Measurements from ENCODE around the gene RIPOR1.
"Not testable (repeated sequence)": the region's sequence is repeated elsewhere in the genome, so short reads cannot be mapped to it uniquely, and the experiment has no call there.

Gene RIPOR1

GRCh38 chr16:67516296-67517154 is 12.1 kb upstream of the RIPOR1 start:
- no peak for DNase-seq

GRCh38 chr16:67517155-67517445 is 11.5 kb upstream of the RIPOR1 start:
- no peak for DNase-seq

GRCh38 chr16:67517661-67518423 is 10.8 kb upstream of the RIPOR1 start:
- DNase-seq: no peak

DNA sequence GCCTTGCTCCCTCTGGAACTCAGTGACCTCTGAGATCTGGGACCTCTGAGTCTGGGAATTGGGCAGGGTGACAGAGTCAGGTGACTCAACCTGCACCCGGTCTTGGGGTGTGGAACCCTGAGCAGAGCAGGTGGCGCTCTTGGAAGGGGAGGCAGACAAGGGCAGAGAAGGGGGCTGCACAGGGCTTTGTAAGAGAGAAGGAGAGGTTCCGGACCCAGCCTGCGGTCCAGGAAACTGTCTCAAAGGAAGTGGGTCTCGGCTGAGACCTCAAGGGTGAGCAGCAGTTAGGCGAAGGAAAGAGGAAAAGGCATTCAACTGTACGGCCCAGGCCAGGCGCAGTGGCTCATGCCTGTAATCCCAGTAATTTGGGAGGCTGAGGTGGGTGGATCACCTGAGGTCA is 10.0 kb upstream of the RIPOR1 start:
- no peak for DNase-seq

- DNase-seq: no peak
Measured at GRCh38 chr16:67519242-67519641, 9.4 kb upstream of the RIPOR1 start.

DNA sequence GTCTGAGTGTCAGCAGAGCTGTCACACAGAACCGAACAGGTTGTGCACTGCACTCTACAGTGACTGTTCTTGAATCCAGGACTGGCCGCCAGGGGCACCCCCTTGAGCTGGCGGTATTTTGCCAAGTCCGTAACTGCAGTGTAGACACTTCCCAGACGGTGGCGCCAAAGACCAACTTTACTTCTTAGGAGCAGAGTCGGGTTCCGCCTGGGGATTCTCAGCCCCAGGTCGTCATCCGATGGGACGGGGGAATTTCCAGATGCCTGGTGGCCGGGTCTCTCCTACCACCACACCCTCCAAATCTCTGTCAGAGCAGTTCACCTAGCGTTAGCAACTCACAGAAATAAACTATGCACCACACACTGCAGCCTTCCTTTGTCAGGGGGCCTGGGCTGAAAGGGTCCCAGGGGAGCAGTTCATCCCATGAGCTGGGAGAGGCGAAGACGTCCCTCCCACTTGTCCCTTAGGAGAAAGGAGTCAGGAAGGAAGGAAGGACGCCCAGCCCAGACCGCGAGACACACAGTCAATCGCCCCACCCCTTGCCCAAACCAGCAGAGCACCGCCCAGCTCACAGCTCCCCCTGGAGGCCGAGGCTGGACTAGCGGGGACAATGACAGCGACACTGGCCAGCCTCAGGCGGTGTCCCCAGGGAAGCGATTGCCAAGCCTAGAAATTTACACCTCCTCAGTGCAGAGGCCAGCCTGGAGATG is 7.4 kb upstream of the RIPOR1 start:
- peak; percentile 99 to 100 for DNase-seq

DNA sequence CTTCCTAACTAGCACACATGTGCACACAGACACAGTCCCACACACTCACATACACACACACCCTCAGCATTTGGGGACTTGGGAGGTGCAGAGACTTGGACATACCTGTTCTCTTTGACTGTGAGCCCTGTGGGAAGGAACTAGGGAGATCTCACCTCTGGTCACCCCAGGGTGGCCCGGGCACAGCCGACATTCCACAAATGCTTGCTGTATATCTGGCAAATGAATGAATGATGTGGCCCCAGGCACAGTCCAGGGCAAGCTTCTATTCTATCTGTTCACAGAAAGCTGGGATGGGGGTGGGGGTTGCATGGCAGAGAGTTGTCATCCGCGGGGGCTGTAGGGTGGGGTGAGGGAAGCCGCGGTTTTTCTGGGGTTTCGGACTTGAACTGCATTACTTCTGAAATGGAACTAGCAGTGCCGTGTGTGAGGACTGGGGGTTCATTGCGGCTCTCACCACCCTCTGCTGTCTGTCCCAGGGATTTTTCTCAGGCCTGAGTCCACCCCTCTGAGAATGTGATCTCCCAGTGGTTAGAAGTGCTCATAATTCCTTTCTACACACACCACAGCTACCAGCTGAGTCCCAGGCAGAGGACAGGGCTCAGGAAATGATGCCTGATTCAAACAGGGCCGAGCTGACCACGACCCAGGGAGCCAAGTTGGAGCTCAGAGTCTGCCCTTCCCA is 3.3 kb upstream of the RIPOR1 start:
- DNase-seq: no peak

GRCh38 chr16:67526149-67526791 is 2.4 kb upstream of the RIPOR1 start:
- no peak for DNase-seq

- DNase-seq: no peak
Measured at GRCh38 chr16:67528870-67529581, 397 bp downstream of the RIPOR1 start.

- no peak for DNase-seq
Measured at GRCh38 chr16:67529582-67530012, 968 bp downstream of the RIPOR1 start.

DNA sequence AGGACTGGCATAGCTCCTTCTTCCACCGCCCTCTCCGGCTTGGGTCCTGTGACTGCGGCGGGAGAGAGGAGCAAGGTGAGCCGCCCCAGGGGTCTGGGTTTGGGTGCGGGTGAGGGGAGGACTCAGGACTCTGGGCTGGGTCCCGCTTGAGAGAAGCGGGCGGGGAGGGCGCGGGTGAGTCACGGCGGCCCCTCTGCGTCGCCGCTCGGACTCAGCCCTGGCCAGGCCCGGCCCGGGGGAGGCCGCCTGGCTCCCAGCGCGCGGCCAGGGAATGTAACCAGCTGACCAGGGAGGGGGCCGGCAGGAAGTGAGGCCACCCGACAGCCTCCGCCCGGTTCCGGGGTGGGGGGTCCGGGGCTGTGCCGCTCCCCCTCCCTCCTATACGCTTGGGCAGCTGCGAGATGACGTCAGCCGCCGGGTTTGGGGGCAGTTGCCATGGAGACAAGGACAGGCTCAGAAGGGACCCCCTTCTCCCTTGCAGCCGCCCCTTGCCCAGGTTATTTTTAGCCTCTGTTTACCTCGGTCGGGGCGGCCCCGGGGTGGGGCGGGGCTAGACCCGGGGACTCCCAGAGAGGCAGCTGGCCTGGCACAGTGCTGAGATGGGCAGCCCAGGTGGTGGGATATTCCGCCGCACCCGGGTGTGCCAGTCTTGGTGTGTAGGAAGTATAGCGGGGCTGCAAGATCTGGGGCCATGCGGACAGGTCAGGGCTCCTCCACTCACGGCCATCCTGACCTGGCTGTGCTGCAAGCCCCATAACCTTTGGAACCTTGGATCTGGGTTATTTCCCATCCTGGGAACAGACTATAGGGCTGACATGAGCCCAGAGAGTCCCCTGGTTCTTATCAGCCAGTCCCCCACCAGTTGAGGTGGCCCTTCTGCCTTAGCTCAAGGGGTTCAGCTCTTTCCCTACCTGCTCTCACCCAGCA is 1.6 kb downstream of the RIPOR1 start:
- no peak for DNase-seq

DNA sequence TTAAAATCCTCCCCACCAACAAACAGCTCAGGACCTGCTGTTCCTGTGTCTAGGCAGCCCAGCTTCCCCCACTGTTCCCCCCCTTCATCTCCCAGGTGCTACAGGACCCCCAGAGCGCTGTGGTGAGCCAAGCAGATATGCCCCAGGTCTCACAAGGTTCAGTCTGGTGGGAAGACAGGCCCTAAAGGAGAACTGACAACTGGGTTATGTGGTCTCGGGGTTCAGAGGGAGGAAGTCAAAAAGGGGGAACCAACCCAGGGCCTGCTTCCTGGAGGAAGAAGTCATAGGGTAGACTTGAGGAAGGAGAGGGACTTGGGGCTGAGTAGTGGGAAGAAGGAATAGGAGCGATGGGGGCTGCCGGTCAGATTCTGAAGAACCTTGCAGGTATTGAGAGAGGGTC is 2.6 kb downstream of the RIPOR1 start:
- DNase-seq: no peak

DNA sequence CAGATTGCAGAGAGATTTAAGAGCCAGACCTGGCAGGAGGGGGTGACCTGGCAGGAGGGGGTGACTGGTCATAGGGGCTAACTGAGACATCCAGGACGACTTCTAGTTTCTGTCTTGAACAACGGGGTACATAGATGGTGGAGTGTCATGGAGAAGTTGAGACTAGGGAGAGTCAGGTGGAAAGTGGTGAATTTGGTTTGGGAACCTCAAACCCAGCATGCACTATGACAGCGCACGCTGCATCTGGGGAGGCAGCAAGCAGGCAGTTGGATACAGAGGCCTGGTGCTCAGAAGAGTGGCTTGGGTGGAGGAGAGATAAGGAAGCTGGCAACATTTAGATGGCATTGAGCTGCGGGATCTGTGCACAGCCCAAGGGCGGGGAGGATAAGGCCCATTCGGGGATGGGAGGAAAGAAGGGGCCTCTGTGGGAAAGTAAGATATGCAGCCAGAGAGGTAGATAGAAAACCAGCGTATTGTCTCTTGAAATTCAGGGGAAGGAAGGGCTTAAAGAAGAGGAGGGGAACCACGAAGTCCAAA is 4.5 kb downstream of the RIPOR1 start:
- DNase-seq: no peak

- not testable (repeated sequence) for DNase-seq
Measured at GRCh38 chr16:67533987-67534386, 5.4 kb downstream of the RIPOR1 start.

DNA sequence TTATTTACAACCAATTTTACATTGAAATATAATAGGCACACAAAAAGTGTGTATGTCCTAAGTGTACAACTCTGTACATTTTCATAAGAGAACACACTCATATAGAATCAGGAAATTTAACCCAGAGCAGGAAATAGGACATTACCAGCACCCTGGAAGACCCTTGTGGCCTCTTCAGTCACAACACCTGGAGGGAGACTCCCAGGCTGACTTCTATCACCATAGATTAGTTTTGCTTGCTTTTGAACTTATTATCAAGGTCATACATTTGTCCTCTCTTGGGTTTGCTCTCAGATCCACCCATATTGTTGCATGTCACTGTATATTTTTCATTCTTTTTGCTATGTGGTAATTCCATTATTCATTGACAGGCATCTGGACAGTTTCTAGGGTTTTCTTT is 5.8 kb downstream of the RIPOR1 start:
- DNase-seq: no peak

DNA sequence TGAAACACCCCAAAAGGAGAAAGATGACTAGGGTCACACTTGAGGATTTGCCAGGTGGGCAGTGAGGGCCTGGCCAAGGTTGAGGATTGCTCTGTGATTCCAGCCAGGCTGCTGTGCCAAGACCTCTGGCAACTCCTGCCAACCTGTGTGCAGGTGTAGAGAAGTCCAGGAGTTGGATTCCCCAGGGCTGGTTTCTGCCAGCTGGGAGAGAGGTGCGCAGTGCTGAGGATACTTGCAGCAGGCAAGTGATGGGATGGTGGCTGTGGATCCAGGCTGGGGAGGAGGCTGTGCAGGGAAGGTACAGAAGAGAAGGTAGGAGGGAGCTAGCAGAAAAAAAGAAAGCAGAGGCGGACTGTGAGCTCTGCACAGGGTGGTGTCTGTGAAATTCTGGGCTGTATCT is 6.6 kb downstream of the RIPOR1 start:
- no peak for DNase-seq

GRCh38 chr16:67537270-67537635 is 8.6 kb downstream of the RIPOR1 start:
- peak in 1 of 2 donors; percentile 45 for DNase-seq

DNA sequence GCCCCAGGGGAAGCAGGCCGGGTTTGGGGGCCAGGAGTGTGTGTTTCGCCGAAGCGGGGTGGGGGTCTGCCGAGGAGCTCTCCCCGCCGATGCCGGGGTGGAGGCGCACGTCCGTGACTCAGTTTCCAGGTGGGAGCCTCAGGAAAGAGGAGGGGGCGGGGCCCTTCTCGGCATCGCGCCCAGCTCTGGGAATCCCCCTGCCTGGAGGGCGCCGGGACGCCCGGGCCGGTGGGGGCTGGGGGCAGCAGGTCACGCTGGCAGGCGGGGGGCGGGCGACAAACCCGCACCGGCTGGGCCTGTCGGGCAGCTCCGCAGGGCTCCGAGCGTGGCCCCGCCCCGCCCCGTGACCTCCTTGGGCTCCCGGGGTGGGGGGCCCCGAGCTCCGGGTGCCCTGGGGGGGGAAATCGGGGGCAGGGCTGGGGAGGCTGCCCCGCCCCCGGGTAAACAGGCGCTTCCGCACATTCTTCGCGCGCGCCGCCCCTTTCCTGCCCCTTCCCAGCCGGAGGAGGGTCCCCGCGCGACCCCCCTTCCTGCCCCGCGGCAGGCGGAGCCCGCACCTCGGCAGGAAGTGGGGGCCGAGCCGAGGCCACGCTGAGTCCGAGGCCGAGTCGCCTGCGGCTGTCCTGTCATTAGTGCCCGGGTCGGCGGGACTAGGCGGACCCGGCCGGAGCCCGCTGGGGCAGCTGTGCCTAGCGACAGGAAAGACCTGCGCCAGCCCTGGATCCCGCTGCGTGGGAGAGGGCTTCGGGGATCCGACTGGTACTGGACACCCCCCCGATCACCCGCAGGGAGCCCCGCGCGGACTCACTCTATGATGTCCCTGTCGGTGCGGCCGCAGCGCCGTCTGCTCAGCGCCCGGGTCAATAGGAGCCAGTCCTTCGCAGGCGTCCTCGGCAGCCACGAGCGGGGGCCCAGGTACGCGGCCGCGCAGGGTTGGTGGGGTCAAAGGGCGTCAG is 9.3 kb downstream of the RIPOR1 start:
- DNase-seq: no peak

GRCh38 chr16:67538666-67539101 is 10.1 kb downstream of the RIPOR1 start:
- no peak for DNase-seq
